MCF 10A (cell line): Measurements from ENCODE around the gene NUTM1. TPM values are rescaled to one million over a fixed set of nuclear protein-coding genes. Genes with fewer than 3 reads are reported as not detected.

Experiments
- BruUV-seq: library from RNA; stranded (reverse); fragments of 400-500 nt; replicated peaks from 2 replicates; lab custom pipeline; 2021; lab: Mats Ljungman, UMichigan
- CTCF ChIA-PET: fragments of 300-600 bp; sonication (Branson Sonifier 250); formaldehyde crosslinking; extraction: SDS; loops from one replicate; lab custom pipeline; 2021; ENCODE audit warnings: antibody characterized with exemption, inconsistent platforms; lab: Yijun Ruan, JAX
- POLR2A ChIA-PET: fragments of 300-600, 350-650 bp; sonication (Branson Sonifier 250); formaldehyde crosslinking; extraction: SDS; loops from one replicate; lab custom pipeline; 2020; ENCODE audit warnings: antibody characterized with exemption, inconsistent platforms; lab: Yijun Ruan, JAX
- DNase-seq: peaks from one replicate; pipeline ENCODE4 v3.0.0-alpha.2; 2018; ENCODE audit not compliant: unreplicated experiment
- H3K27ac Mint-ChIP-seq: one replicate; pipeline ENCODE4 v1.8.0; 2022; ENCODE audit warnings: mild to moderate bottlenecking, low read depth, mixed read lengths; ENCODE audit not compliant: unreplicated experiment
- H3K27me3 Mint-ChIP-seq: one replicate; pipeline ENCODE4 v1.8.0; 2022; ENCODE audit warnings: mixed read lengths; ENCODE audit not compliant: insufficient read depth, unreplicated experiment
- H3K36me3 Mint-ChIP-seq: one replicate; pipeline ENCODE4 v1.8.0; 2022; ENCODE audit warnings: mild to moderate bottlenecking, moderate library complexity, mixed read lengths; ENCODE audit not compliant: insufficient read depth, unreplicated experiment
- H3K4me1 Mint-ChIP-seq: one replicate; pipeline ENCODE4 v1.8.0; 2022; ENCODE audit warnings: mixed read lengths; ENCODE audit not compliant: insufficient read depth, unreplicated experiment
- H3K4me3 Mint-ChIP-seq: one replicate; pipeline ENCODE4 v1.8.0; 2022; ENCODE audit warnings: mild to moderate bottlenecking, moderate library complexity, mixed read lengths; ENCODE audit not compliant: unreplicated experiment
- H3K9me3 Mint-ChIP-seq: one replicate; pipeline ENCODE4 v1.8.0; 2022; ENCODE audit warnings: mixed read lengths; ENCODE audit not compliant: unreplicated experiment
- CTCF ChIP-seq: fragments of 200-600 bp; IDR thresholded peaks from one replicate; pipeline ENCODE4 v1.8.0; 2022; ENCODE audit warnings: antibody characterized with exemption, mild to moderate bottlenecking; ENCODE audit not compliant: unreplicated experiment
- intact Hi-C: fragments of 100-400 bp; cut with micrococcal nuclease; formaldehyde crosslinking; loops from 2 replicates; pipeline ENCODE4 v1.14.1; 2022
- total RNA-seq: library from RNA; stranded (reverse); gene quantifications from 2 replicates; pipeline ENCODE4 v1.2.3, GENCODE V29; 2022

Gene NUTM1
- total RNA-seq, 1 experiment from 2014 or later, result not detected

- Mint-ChIP-seq H3K9me3 (peaks cover 7% of the 10 kb centered on the region), H3K27me3 (no peaks in the 10 kb centered on the region), H3K4me3 (no peak overlapping the region), H3K36me3 (no peaks in the 10 kb centered on the region), H3K27ac (no peak overlapping the region), H3K4me1 (peaks cover 13% of the 10 kb centered on the region)
- intact Hi-C loops, result no loop called here
- no TSS peak for BruUV-seq
- POLR2A ChIA-PET, result interaction anchor here (2.7 kb wide), 1 partner anchor 13 kb away, joined by 9 read pairs; no protein-coding TSS in a partner anchor
- TF ChIP-seq CTCF, result no peak
- DNase-seq, result no peak
- CTCF ChIA-PET, result interaction anchor here (0.7 kb wide), 2 partner anchors 144 to 567 kb away, joined by 3 read pairs; no protein-coding TSS in a partner anchor
Measured at GRCh38 chr15:34304613-34305012, 38.5 kb upstream of the NUTM1 start.

- DNase-seq, result no peak
- H3K4me3 Mint-ChIP-seq, result no peak overlapping the region
- H3K4me1 Mint-ChIP-seq, result peaks cover 14% of the 10 kb centered on the region
- POLR2A ChIA-PET, result no interaction called here
- intact Hi-C loops, result no loop called here
- CTCF ChIA-PET, result no interaction called here
- no peak for TF ChIP-seq CTCF
- no peaks in the 10 kb centered on the region for H3K27me3 Mint-ChIP-seq
- no TSS peak for BruUV-seq
- peaks cover 7% of the 10 kb centered on the region for H3K9me3 Mint-ChIP-seq
- H3K36me3 Mint-ChIP-seq, result peaks cover 10% of the 10 kb centered on the region
- no peak overlapping the region for H3K27ac Mint-ChIP-seq
Measured at GRCh38 chr15:34311563-34311962, 31.6 kb upstream of the NUTM1 start.

GRCh38 chr15:34314491-34315490, 28.3 kb upstream of the NUTM1 start:
- H3K27ac Mint-ChIP-seq, result no peak overlapping the region
- peaks cover 22% of the 10 kb centered on the region for H3K4me1 Mint-ChIP-seq
- BruUV-seq, result no TSS peak
- H3K9me3 Mint-ChIP-seq, result no peaks in the 10 kb centered on the region
- no peak for DNase-seq
- POLR2A ChIA-PET, result no interaction called here
- H3K36me3 Mint-ChIP-seq, result peaks cover 15% of the 10 kb centered on the region
- TF ChIP-seq CTCF, result no peak
- no peak overlapping the region for H3K4me3 Mint-ChIP-seq
- intact Hi-C loops, result no loop called here
- CTCF ChIA-PET, result interaction anchor here (0.6 to 0.7 kb wide), 3 partner anchors 22 to 236 kb away, joined by 3 to 4 read pairs (median 3); no protein-coding TSS in a partner anchor
- no peaks in the 10 kb centered on the region for H3K27me3 Mint-ChIP-seq
